IMR-90 (cell line): ENCODE data around the gene BCAS1. TPM values are rescaled to one million over a fixed set of nuclear protein-coding genes. Genes with fewer than 3 reads are reported as not detected.

Experiments used
- ATAC-seq: fragments of 200-7000 bp; cut with Tn5 transposase; 2 replicates; pipeline ENCODE4 v1.9.1; 2020; ENCODE audit warnings: low read depth, mild to moderate bottlenecking, moderate library complexity
- BruUV-seq: library from RNA; stranded (reverse); fragments of 400-500 nt; replicated peaks from 2 replicates; lab custom pipeline; 2021; lab: Mats Ljungman, UMichigan
- CTCF ChIA-PET: fragments of 300-600 bp; formaldehyde crosslinking; extraction: SDS; loops from one replicate; lab custom pipeline; 2021; ENCODE audit warnings: antibody characterized with exemption; lab: Yijun Ruan, JAX
- POLR2A ChIA-PET: fragments of 300-600 bp; sonication (Branson Sonifier 250); formaldehyde crosslinking; loops from one replicate; lab custom pipeline; 2022; ENCODE audit warnings: antibody characterized with exemption; ENCODE audit not compliant: unreplicated experiment; lab: Charles Lee
- DNase-seq: peaks from one replicate; pipeline ENCODE4 v3.0.0; 2013
- H2AFZ ChIP-seq: replicated peaks from 2 replicates; pipeline ENCODE3; 2013; ENCODE audit warnings: low read length, mild to moderate bottlenecking; ENCODE audit not compliant: poor library complexity
- H2AK5ac ChIP-seq: 2 replicates; pipeline ENCODE4 v1.6.1; 2013; ENCODE audit warnings: low read depth, low read length, inconsistent platforms
- H2AK9ac ChIP-seq: replicated peaks from 2 replicates; pipeline ENCODE3; 2013; ENCODE audit warnings: mild to moderate bottlenecking, low read depth, low read length, moderate library complexity; ENCODE audit not compliant: poor library complexity
- H2BK120ac ChIP-seq: 2 replicates; pipeline ENCODE4 v1.6.1; 2013; ENCODE audit warnings: low read depth, low read length, inconsistent platforms
- H2BK15ac ChIP-seq: 3 replicates; pipeline ENCODE4 v1.6.1; 2013; ENCODE audit warnings: low read depth, low read length, inconsistent platforms
- H2BK20ac ChIP-seq: 2 replicates; pipeline ENCODE4 v1.6.1; 2013; ENCODE audit warnings: low read depth, mild to moderate bottlenecking, inconsistent platforms, low read length, moderate library complexity
- H2BK5ac ChIP-seq: 2 replicates; pipeline ENCODE4 v1.6.1; 2013; ENCODE audit warnings: mild to moderate bottlenecking, low read depth, low read length, inconsistent platforms; ENCODE audit not compliant: poor library complexity, severe bottlenecking
- H3K14ac ChIP-seq: replicated peaks from 2 replicates; pipeline ENCODE4 v1.6.1; 2013; ENCODE audit warnings: low read depth, low read length, inconsistent platforms
- H3K18ac ChIP-seq: 2 replicates; pipeline ENCODE4 v1.6.1; 2013; ENCODE audit warnings: low read depth, low read length, control low read depth
- H3K23ac ChIP-seq: 2 replicates; pipeline ENCODE4 v1.6.1; 2013; ENCODE audit warnings: low read depth, low read length, inconsistent platforms
- H3K27ac ChIP-seq: 2 replicates; pipeline ENCODE4 v1.5.1; 2013; ENCODE audit warnings: mild to moderate bottlenecking, control low read depth, low read length; ENCODE audit not compliant: insufficient read depth
- H3K27me3 ChIP-seq: 2 replicates; pipeline ENCODE4 v1.6.1; 2013; ENCODE audit warnings: low read length; ENCODE audit not compliant: control insufficient read depth, insufficient read depth
- H3K36me3 ChIP-seq: 2 replicates; pipeline ENCODE4 v1.6.1; 2013; ENCODE audit warnings: low read length, mixed read lengths; ENCODE audit not compliant: control insufficient read depth, insufficient read depth
- H3K4ac ChIP-seq: 2 replicates; pipeline ENCODE4 v1.6.1; 2013; ENCODE audit warnings: low read depth, low read length, inconsistent platforms
- H3K4me1 ChIP-seq: 2 replicates; pipeline ENCODE4 v1.6.1; 2013; ENCODE audit warnings: low read length, mixed read lengths; ENCODE audit not compliant: control insufficient read depth, insufficient read depth
- H3K4me2 ChIP-seq: 2 replicates; pipeline ENCODE4 v1.6.1; 2013; ENCODE audit warnings: low read depth, mild to moderate bottlenecking, control low read depth, low read length, moderate library complexity
- H3K4me3 ChIP-seq: 2 replicates; pipeline ENCODE4 v1.5.1; 2013; ENCODE audit warnings: low read depth, mild to moderate bottlenecking, control low read depth, low read length, moderate library complexity; ENCODE audit not compliant: insufficient read depth
- H3K56ac ChIP-seq: 2 replicates; pipeline ENCODE4 v1.6.1; 2013; ENCODE audit warnings: low read length, inconsistent platforms; ENCODE audit not compliant: insufficient read depth; ENCODE audit errors: extremely low read depth
- H3K79me1 ChIP-seq, 2 experiments: 2 replicates each; pipeline ENCODE4 v1.6.1; 2013; ENCODE audit warnings: low read length in 2 of 2, inconsistent platforms in 1 of 2, low read depth in 1 of 2
- H3K9ac ChIP-seq: 2 replicates; pipeline ENCODE4 v1.6.1; 2013; ENCODE audit warnings: low read depth, low read length, control low read depth
- H3K9me1 ChIP-seq: 2 replicates; pipeline ENCODE4 v1.6.1; 2013; ENCODE audit warnings: low read length, inconsistent platforms; ENCODE audit not compliant: insufficient read depth
- H3K9me3 ChIP-seq: 2 replicates; pipeline ENCODE4 v1.6.1; 2013; ENCODE audit warnings: low read length; ENCODE audit not compliant: control insufficient read depth, insufficient read depth
- H4K20me1 ChIP-seq: 2 replicates; pipeline ENCODE4 v1.6.1; 2013; ENCODE audit warnings: low read length, inconsistent platforms; ENCODE audit not compliant: insufficient read depth
- H4K5ac ChIP-seq: 2 replicates; pipeline ENCODE4 v1.6.1; 2013; ENCODE audit warnings: mild to moderate bottlenecking, low read depth, low read length, control low read depth
- H4K8ac ChIP-seq, 2 experiments: 2 replicates each; pipeline ENCODE4 v1.6.1; 2013; ENCODE audit warnings: low read depth in 2 of 2, low read length in 2 of 2, control low read depth in 1 of 2, inconsistent platforms in 1 of 2
- H4K91ac ChIP-seq: 2 replicates; pipeline ENCODE4 v1.6.1; 2013; ENCODE audit warnings: low read depth, low read length, inconsistent platforms; ENCODE audit not compliant: insufficient read depth
- CEBPB ChIP-seq: IDR thresholded peaks from 2 replicates; pipeline ENCODE4 v1.6.1; 2012; ENCODE audit warnings: low read depth, low read length, improper control_type of control experiment
- CHD1 ChIP-seq: IDR thresholded peaks from 2 replicates; pipeline ENCODE4 v1.6.1; 2012; ENCODE audit warnings: low read depth, low read length, improper control_type of control experiment
- ELK1 ChIP-seq: fragments of 150-350 bp; IDR thresholded peaks from 2 replicates; pipeline ENCODE4 v1.6.1; 2016; ENCODE audit warnings: low read depth, mild to moderate bottlenecking, low read length, moderate library complexity, borderline replicate concordance
- FOS ChIP-seq: fragments of 150-350 bp; IDR thresholded peaks from 2 replicates; pipeline ENCODE4 v1.6.1; 2016; ENCODE audit warnings: low read depth, low read length
- MAZ ChIP-seq: IDR thresholded peaks from 2 replicates; pipeline ENCODE4 v1.6.1; 2012; ENCODE audit warnings: low read depth, mild to moderate bottlenecking, low read length, improper control_type of control experiment, moderate library complexity, borderline replicate concordance
- MXI1 ChIP-seq: IDR thresholded peaks from 2 replicates; pipeline ENCODE4 v1.6.1; 2012; ENCODE audit warnings: low read depth, mild to moderate bottlenecking, low read length, moderate library complexity, borderline replicate concordance
- NFE2L2 ChIP-seq: fragments of 150-350 bp; IDR thresholded peaks from 2 replicates; pipeline ENCODE4 v1.6.1; 2016; ENCODE audit warnings: low read depth, mild to moderate bottlenecking, low read length
- POLR2A ChIP-seq: IDR thresholded peaks from 2 replicates; pipeline ENCODE4 v1.6.1; 2012; ENCODE audit warnings: mild to moderate bottlenecking, low read depth, low read length
- RAD21 ChIP-seq: IDR thresholded peaks from 2 replicates; pipeline ENCODE4 v1.6.1; 2012; ENCODE audit warnings: low read length, improper control_type of control experiment
- RCOR1 ChIP-seq: IDR thresholded peaks from 2 replicates; pipeline ENCODE4 v1.6.1; 2012; ENCODE audit warnings: mild to moderate bottlenecking, low read length, improper control_type of control experiment; ENCODE audit not compliant: insufficient replicate concordance
- SMC3 ChIP-seq: fragments of 150-350 bp; IDR thresholded peaks from 2 replicates; pipeline ENCODE4 v1.6.1; 2016; ENCODE audit warnings: low read depth, mild to moderate bottlenecking, antibody characterized with exemption, low read length, moderate library complexity
- WGBS, 2 experiments: methylation state at CpG; one replicate each; pipeline versions ENCODE4 v1.1.5 to v1.1.7; 2013; ENCODE audit warnings: missing lambda C conversion rate in 2 of 2; ENCODE audit not compliant: insufficient read length in 1 of 2; ENCODE audit errors: extremely low coverage in 2 of 2; 5-methylcytosine and 5-hydroxymethylcytosine counted together
- dilution Hi-C: fragments of 300-500 bp; cut with HindIII; formaldehyde crosslinking; loops from one replicate; pipeline ENCODE4 v1.14.3; 2018; ENCODE audit warnings: low sequenced_read_pairs; ENCODE audit not compliant: unreplicated experiment
- in situ Hi-C: fragments of 300-500 bp; cut with MboI; formaldehyde crosslinking; loops from 3 replicates; pipeline ENCODE4 v1.14.3; 2019; ENCODE audit warnings: low sequenced_read_pairs, inconsistent platforms, mixed read lengths
- intact Hi-C: fragments of 100-400 bp; cut with micrococcal nuclease; formaldehyde crosslinking; loops from 2 replicates; pipeline ENCODE4 v1.10.0; 2022
- polyA plus RNA-seq, 3 experiments: library from polyadenylated mRNA; depleted of rRNA; stranded (reverse); fragments of >200 nt; gene quantifications; 2 replicates each; pipeline ENCODE4 v1.2.3, GENCODE V29; 2012; ENCODE audit warnings: low replicate concordance in 1 of 3
- total RNA-seq: library from RNA; depleted of rRNA; stranded (reverse); fragments of >200 nt; gene quantifications from 2 replicates; pipeline ENCODE4 v1.2.3, GENCODE V29; 2012
- TF ChIP-seq, protein P1 (sequence below): fragments of 150-350 bp; IDR thresholded peaks from 2 replicates; pipeline ENCODE4 v1.6.1; 2017; ENCODE audit warnings: mild to moderate bottlenecking, antibody characterized with exemption, low read length, low read depth

BCAS1 gene
- total and polyA plus RNA-seq, 2 of the 4 experiments (the other 2 are of a cell fraction): under 0.01 TPM; not detected in 1

DNA sequence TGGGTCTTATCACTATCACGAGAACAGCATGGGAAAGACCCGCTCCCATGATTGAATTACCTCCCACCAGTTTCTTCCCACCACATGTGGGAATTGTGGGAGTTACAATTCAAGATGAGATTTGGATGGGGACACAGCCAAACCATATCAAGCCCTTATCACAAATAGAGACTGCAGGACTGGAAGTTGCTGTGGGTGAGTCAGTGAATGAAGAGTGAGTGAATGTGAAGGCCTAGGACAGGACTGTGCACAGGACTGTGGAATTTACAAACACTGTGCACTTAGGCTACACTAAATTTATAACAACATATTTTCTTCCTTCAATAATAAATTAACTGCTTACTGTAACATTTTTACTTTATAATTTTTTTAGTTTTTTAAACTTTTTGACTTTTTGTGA is 30.2 kb upstream of the BCAS1 start (continued):
- TF ChIP-seq CHD1 (no peak), CEBPB (no peak), SMC3 (no peak), MAZ (no peak)
- TF ChIP-seq, protein P1, sequence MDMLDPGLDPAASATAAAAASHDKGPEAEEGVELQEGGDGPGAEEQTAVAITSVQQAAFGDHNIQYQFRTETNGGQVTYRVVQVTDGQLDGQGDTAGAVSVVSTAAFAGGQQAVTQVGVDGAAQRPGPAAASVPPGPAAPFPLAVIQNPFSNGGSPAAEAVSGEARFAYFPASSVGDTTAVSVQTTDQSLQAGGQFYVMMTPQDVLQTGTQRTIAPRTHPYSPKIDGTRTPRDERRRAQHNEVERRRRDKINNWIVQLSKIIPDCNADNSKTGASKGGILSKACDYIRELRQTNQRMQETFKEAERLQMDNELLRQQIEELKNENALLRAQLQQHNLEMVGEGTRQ: no peak

DNA sequence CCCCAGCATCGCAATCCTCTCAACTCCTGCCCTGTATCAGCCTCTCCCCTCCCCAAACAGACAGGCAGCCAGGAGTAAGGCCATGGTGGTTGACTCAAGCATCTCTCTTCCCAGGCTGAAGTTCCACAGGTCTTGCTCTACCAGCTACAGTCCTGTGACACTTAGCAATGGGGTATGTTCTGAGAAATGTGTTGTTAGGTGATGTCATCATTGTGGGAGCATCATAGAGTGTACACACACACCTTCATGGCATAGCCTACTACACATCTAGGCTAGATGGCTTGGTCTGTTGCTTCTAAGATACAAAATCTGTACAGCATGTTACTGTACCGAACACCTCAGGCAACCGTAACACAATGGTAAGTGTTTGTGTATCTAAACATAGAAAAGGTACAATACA is 29.5 kb upstream of the BCAS1 start:
- Histone ChIP-seq H3K23ac (no peak overlapping the region), H2BK20ac (no peak overlapping the region), H4K5ac (no peak overlapping the region), H4K20me1 (no peaks in the 10 kb centered on the region), H3K14ac (no peak overlapping the region), H3K36me3 (no peaks in the 10 kb centered on the region), H2AK5ac (no peak overlapping the region), H3K18ac (no peak overlapping the region), H2BK5ac (no peak overlapping the region), H3K56ac (no peak overlapping the region), H2AFZ (no peak overlapping the region), H3K27ac (no peak overlapping the region), H2BK15ac (no peak overlapping the region), H3K4me2 (no peak overlapping the region), H2BK120ac (no peak overlapping the region), H3K27me3 (peaks cover 5% of the 10 kb centered on the region; the same call in 1 of the 2 replicates), H3K9me3 (no peaks in the 10 kb centered on the region), H3K4me3 (no peak overlapping the region), H4K8ac (no peak overlapping the region), H3K4ac (no peak overlapping the region), H3K79me1 (no peaks in the 10 kb centered on the region), H2AK9ac (no peak overlapping the region), H4K91ac (no peak overlapping the region), H3K4me1 (no peaks in the 10 kb centered on the region), H3K9me1 (no peaks in the 10 kb centered on the region; the same call in 1 of the 2 replicates), H3K9ac (no peak overlapping the region)
- DNase-seq: no peak
- WGBS, 2 experiments: no CpG with 5 or more reads among the region's 3 CpGs
- dilution Hi-C loops (loop anchor here (25.0 kb wide), 1 partner anchor 87 kb away; no protein-coding TSS in a partner anchor), intact Hi-C loops (no loop called here), in situ Hi-C loops (loop anchor here (5.0 to 25.0 kb wide), 3 partner anchors 97 to 535 kb away; no protein-coding TSS in a partner anchor)
- ATAC-seq: no peak
- ChIA-PET POLR2A (no interaction called here), CTCF (interaction anchor here (0.7 to 1.1 kb wide), 3 partner anchors 32 to 100 kb away, joined by 3 to 5 read pairs (median 3); no protein-coding TSS in a partner anchor)
- BruUV-seq: no TSS peak
- no peak for TF ChIP-seq NFE2L2
- TF ChIP-seq POLR2A: no peak
- no peak for TF ChIP-seq ELK1
- TF ChIP-seq FOS: no peak
- TF ChIP-seq MXI1: no peak
- no peak for TF ChIP-seq RCOR1
- no peak for TF ChIP-seq RAD21
- TF ChIP-seq MAZ: no peak
- TF ChIP-seq, protein P1: no peak
- TF ChIP-seq SMC3: no peak
